Mucosa of stomach (tissue), 1 donor: ENCODE measurements around the gene RNF40.
A peak's percentile ranks its signal among the peaks of the same experiment; 100 is the strongest.

ENCODE experiments used
- H3K27me3 ChIP-seq: one replicate; pipeline ENCODE4 v1.7.0; 2013; ENCODE audit warnings: mild to moderate bottlenecking, low read length; ENCODE audit not compliant: control insufficient read depth, insufficient read depth
- H3K36me3 ChIP-seq: one replicate; pipeline ENCODE4 v1.7.0; 2013; ENCODE audit warnings: low read length; ENCODE audit not compliant: control insufficient read depth, insufficient read depth
- H3K4me1 ChIP-seq: one replicate; pipeline ENCODE4 v1.7.0; 2013; ENCODE audit warnings: mild to moderate bottlenecking, low read length; ENCODE audit not compliant: control insufficient read depth, insufficient read depth
- H3K4me3 ChIP-seq: one replicate; pipeline ENCODE4 v1.7.0; 2013; ENCODE audit warnings: low read length
- H3K9ac ChIP-seq: one replicate; pipeline ENCODE4 v1.7.0; 2013; ENCODE audit warnings: mild to moderate bottlenecking, low read length, moderate library complexity
- H3K9me3 ChIP-seq: one replicate; pipeline ENCODE4 v1.7.0; 2013; ENCODE audit warnings: mild to moderate bottlenecking, low read length, moderate library complexity; ENCODE audit not compliant: control insufficient read depth
- donor health status: Pancreatic carcinoma.

The RNF40 gene

GRCh38 chr16:30768583-30769181 lies 6.6 kb downstream of the RNF40 start:
- H3K9ac ChIP-seq = no peak overlapping the region
- peaks cover under 1% of the 10 kb centered on the region for H3K4me1 ChIP-seq
- peaks cover 47% of the 10 kb centered on the region for H3K36me3 ChIP-seq

GRCh38 chr16:30769379-30770089 lies 7.4 kb downstream of the RNF40 start:
- H3K36me3 ChIP-seq = peaks cover 45% of the 10 kb centered on the region

More at GRCh38 chr16:30768583-30769181, 6.6 kb downstream of the RNF40 start:
- no peaks in the 10 kb centered on the region for H3K9me3 ChIP-seq
- H3K4me3 ChIP-seq = no peak overlapping the region
- no peaks in the 10 kb centered on the region for H3K27me3 ChIP-seq

GRCh38 chr16:30771726-30772125 lies 9.6 kb downstream of the RNF40 start:
- Histone ChIP-seq H3K9ac (no peak overlapping the region), H3K36me3 (peaks cover 34% of the 10 kb centered on the region), H3K4me1 (peaks cover 12% of the 10 kb centered on the region), H3K4me3 (no peak overlapping the region), H3K27me3 (no peaks in the 10 kb centered on the region), H3K9me3 (no peaks in the 10 kb centered on the region)

More at GRCh38 chr16:30769379-30770089, 7.4 kb downstream of the RNF40 start:
- no peaks in the 10 kb centered on the region for H3K27me3 ChIP-seq
- H3K9ac ChIP-seq = no peak overlapping the region
- no peak overlapping the region for H3K4me3 ChIP-seq
- H3K9me3 ChIP-seq = no peaks in the 10 kb centered on the region
- H3K4me1 ChIP-seq = peaks cover under 1% of the 10 kb centered on the region

GRCh38 chr16:30773826-30774225 lies 11.7 kb downstream of the RNF40 start:
- H3K9ac ChIP-seq = no peak overlapping the region
- no peaks in the 10 kb centered on the region for H3K27me3 ChIP-seq
- H3K9me3 ChIP-seq = no peaks in the 10 kb centered on the region
- H3K4me1 ChIP-seq = peaks cover 18% of the 10 kb centered on the region
- H3K36me3 ChIP-seq = peaks cover 16% of the 10 kb centered on the region
- H3K4me3 ChIP-seq = no peak overlapping the region

- peaks cover 18% of the 10 kb centered on the region for H3K4me1 ChIP-seq
- H3K36me3 ChIP-seq = peaks cover 8% of the 10 kb centered on the region
- peak overlapping the region; percentile 79 for H3K9ac ChIP-seq
- H3K4me3 ChIP-seq = peak overlapping the region; percentile 93
- no peaks in the 10 kb centered on the region for H3K9me3 ChIP-seq
- no peaks in the 10 kb centered on the region for H3K27me3 ChIP-seq
Observed at GRCh38 chr16:30774367-30775130, 12.4 kb downstream of the RNF40 start.

- Histone ChIP-seq H3K4me3 (peak overlapping the region; percentile 93), H3K36me3 (peaks cover 7% of the 10 kb centered on the region), H3K4me1 (peaks cover 18% of the 10 kb centered on the region), H3K9me3 (no peaks in the 10 kb centered on the region), H3K9ac (peak overlapping the region; percentile 79), H3K27me3 (no peaks in the 10 kb centered on the region)
Observed at GRCh38 chr16:30775131-30775391, 12.9 kb downstream of the RNF40 start.

- H3K9ac ChIP-seq = peak overlapping the region; percentile 79
- no peaks in the 10 kb centered on the region for H3K27me3 ChIP-seq
- H3K36me3 ChIP-seq = peaks cover 7% of the 10 kb centered on the region
- H3K9me3 ChIP-seq = no peaks in the 10 kb centered on the region
- peaks cover 18% of the 10 kb centered on the region for H3K4me1 ChIP-seq
- peak overlapping the region; percentile 93 for H3K4me3 ChIP-seq
Observed at GRCh38 chr16:30775392-30776188, 13.5 kb downstream of the RNF40 start.

GRCh38 chr16:30777591-30778297 lies 15.6 kb downstream of the RNF40 start:
- Histone ChIP-seq H3K27me3 (no peaks in the 10 kb centered on the region), H3K9ac (no peak overlapping the region), H3K4me3 (no peak overlapping the region), H3K9me3 (no peaks in the 10 kb centered on the region), H3K4me1 (peaks cover 18% of the 10 kb centered on the region), H3K36me3 (peaks cover 6% of the 10 kb centered on the region)

- H3K9ac ChIP-seq = no peak overlapping the region
- H3K4me1 ChIP-seq = peaks cover 18% of the 10 kb centered on the region
- no peaks in the 10 kb centered on the region for H3K27me3 ChIP-seq
- H3K4me3 ChIP-seq = no peak overlapping the region
- peaks cover 6% of the 10 kb centered on the region for H3K36me3 ChIP-seq
- H3K9me3 ChIP-seq = no peaks in the 10 kb centered on the region
Observed at GRCh38 chr16:30778549-30779244, 16.6 kb downstream of the RNF40 start.

GRCh38 chr16:30779596-30779995 lies 17.5 kb downstream of the RNF40 start:
- Histone ChIP-seq H3K4me1 (peaks cover 17% of the 10 kb centered on the region), H3K9me3 (no peaks in the 10 kb centered on the region), H3K27me3 (no peaks in the 10 kb centered on the region), H3K36me3 (peaks cover 6% of the 10 kb centered on the region), H3K9ac (no peak overlapping the region), H3K4me3 (no peak overlapping the region)

GRCh38 chr16:30780021-30780420 lies 17.9 kb downstream of the RNF40 start:
- no peaks in the 10 kb centered on the region for H3K27me3 ChIP-seq
- H3K9ac ChIP-seq = no peak overlapping the region
- H3K4me3 ChIP-seq = no peak overlapping the region
- peaks cover 6% of the 10 kb centered on the region for H3K36me3 ChIP-seq
- H3K9me3 ChIP-seq = no peaks in the 10 kb centered on the region
- peaks cover 13% of the 10 kb centered on the region for H3K4me1 ChIP-seq
